ENCODE results near the gene TRIM40.

- TF ChIP-seq NFRKB (IDR thresholded peaks at IDR 0.05) (no peak), HDGF (IDR thresholded peaks at IDR 0.05; ENCODE audit: borderline replicate concordance) (no peak), SP1 (IDR thresholded peaks at IDR 0.05) (no peak)
- TF ChIP-seq, protein P1, sequence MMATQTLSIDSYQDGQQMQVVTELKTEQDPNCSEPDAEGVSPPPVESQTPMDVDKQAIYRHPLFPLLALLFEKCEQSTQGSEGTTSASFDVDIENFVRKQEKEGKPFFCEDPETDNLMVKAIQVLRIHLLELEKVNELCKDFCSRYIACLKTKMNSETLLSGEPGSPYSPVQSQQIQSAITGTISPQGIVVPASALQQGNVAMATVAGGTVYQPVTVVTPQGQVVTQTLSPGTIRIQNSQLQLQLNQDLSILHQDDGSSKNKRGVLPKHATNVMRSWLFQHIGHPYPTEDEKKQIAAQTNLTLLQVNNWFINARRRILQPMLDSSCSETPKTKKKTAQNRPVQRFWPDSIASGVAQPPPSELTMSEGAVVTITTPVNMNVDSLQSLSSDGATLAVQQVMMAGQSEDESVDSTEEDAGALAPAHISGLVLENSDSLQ (IDR thresholded peaks at IDR 0.05), result no peak
These were observed 15.6 kb downstream of the TRIM40 start for GRCh38 chr6:30151580-30151979.
